GM13976 (cell line): ENCODE measurements around the gene CD164.

ENCODE experiments used
- DNase-seq: peaks from one replicate; pipeline ENCODE4 v3.0.0; 2012; ENCODE audit warnings: low spot score
- CTCF ChIP-seq: IDR thresholded peaks from 2 replicates; pipeline ENCODE4 v1.5.1; 2012; ENCODE audit warnings: borderline replicate concordance, mild to moderate bottlenecking; ENCODE audit not compliant: insufficient read depth; ENCODE audit errors: extremely low read depth, missing control alignments, control extremely low read depth
- in situ Hi-C: fragments of 300-500 bp; cut with MboI; formaldehyde crosslinking; loops from one replicate; pipeline ENCODE4 v1.12.0; 2022; ENCODE audit warnings: low sequenced_read_pairs, mixed read lengths, inconsistent platforms; ENCODE audit not compliant: unreplicated experiment

CD164 gene

GRCh38 chr6:109349419-109349987, 32.8 kb downstream of the CD164 start:
- in situ Hi-C loops, result no loop called here
- DNase-seq, result no peak
- no peak for TF ChIP-seq CTCF

- no peak for TF ChIP-seq CTCF
- no peak for DNase-seq
- in situ Hi-C loops, result no loop called here
Measured at GRCh38 chr6:109348226-109348625, 34.0 kb downstream of the CD164 start.

GRCh38 chr6:109347779-109348178, 34.5 kb downstream of the CD164 start:
- no peak for TF ChIP-seq CTCF
- in situ Hi-C loops, result no loop called here
- DNase-seq, result no peak

DNA sequence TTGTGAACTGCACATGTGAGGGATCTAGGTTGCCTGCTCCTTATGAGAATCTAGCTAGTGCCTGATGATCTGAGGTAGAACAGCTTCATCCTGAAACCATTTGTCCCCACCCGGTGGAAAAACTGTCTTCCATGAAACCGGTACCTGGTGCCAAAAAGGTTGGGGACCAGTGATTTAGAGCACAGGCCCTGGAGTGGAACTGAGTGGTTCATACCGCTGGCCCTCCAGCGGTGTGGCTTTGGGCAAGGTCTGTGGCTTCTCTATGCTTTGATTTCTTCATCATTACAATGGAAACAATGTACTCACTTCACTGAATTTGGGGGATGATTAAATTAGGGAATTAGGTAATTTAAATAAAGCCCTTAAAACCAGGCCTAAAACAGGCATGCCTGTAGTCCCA, 36.3 kb downstream of the CD164 start:
- in situ Hi-C loops, result no loop called here
- no peak for DNase-seq
- TF ChIP-seq CTCF, result no peak

DNA sequence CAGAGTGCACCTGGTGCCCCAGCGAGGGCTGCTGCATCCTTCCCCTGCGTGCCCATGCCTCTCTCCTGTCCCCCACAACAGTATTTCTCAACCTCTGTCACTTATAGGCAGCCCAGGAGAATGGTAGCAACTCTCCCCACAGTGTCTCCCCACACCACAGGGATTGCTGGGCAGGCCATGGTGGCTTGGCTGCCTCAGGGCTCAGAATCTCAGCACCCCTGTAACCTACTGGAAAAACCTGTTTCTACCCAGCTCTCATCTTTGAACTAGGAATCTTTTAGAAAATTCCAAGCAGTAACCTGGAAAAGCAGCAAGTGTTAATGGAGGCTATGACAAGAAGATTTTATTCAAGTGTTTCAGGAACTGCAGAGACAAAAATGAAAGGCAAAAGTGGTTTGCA, 38.0 kb downstream of the CD164 start:
- no peak for TF ChIP-seq CTCF
- no peak for DNase-seq
- in situ Hi-C loops, result no loop called here

DNA sequence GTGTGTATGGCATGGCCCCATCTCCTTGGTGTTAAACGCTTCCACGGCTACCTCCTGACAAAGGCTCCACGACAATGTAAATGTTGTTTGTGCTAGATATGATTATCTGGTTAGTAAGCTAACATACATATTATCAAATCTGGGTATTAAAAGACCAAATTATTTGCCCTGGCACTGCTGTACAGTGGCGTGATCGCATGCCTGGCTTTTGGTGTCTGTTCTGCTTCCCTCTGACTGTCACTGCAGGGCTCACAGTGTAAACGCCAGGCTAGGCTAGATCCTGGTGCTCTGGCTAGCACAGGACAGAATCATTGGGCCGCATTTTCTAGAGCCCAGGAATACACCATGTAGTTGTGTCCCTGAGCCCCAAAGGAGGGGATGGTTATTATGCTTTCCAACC, 38.7 kb downstream of the CD164 start:
- TF ChIP-seq CTCF, result no peak
- in situ Hi-C loops, result no loop called here
- no peak for DNase-seq

GRCh38 chr6:109342911-109343310, 39.4 kb downstream of the CD164 start:
- TF ChIP-seq CTCF, result no peak
- no peak for DNase-seq
- in situ Hi-C loops, result no loop called here
